SK-N-MC (cell line): ENCODE results near the gene ATG5.

Experiments
- DNase-seq: peaks from one replicate; pipeline ENCODE4 v3.0.0-alpha.2; 2011; ENCODE audit warnings: low read depth, low spot score
- H3K27ac ChIP-seq: fragments of 200-600 bp; sonication (generic); 2 replicates; pipeline ENCODE4 v1.5.1; 2016; ENCODE audit warnings: mixed run types
- H3K36me3 ChIP-seq: fragments of 200-600 bp; sonication (generic); 2 replicates; pipeline ENCODE4 v1.6.1; 2017; ENCODE audit warnings: antibody characterized with exemption, low read length, mixed read lengths; ENCODE audit not compliant: insufficient read depth
- H3K4me3 ChIP-seq: fragments of 200-600 bp; sonication (generic); 2 replicates; pipeline ENCODE4 v1.5.1; 2016
- H3K9ac ChIP-seq: fragments of 200-600 bp; sonication (generic); 2 replicates; pipeline ENCODE4 v1.8.0; 2017; ENCODE audit warnings: mixed run types, mixed read lengths; ENCODE audit not compliant: insufficient read length
- H3K9me3 ChIP-seq: fragments of 200-600 bp; sonication (generic); 2 replicates; pipeline ENCODE4 v1.6.1; 2017; ENCODE audit warnings: low read depth, mild to moderate bottlenecking, antibody characterized with exemption, low read length, moderate library complexity, mixed read lengths
- EZH2 ChIP-seq: fragments of 200-600 bp; sonication (generic); IDR thresholded peaks from one replicate; pipeline ENCODE4 v1.6.1; 2017; ENCODE audit warnings: antibody characterized with exemption
- FOXP2 ChIP-seq: optimal IDR thresholded peaks from 2 replicates; pipeline ENCODE3; 2011; ENCODE audit warnings: mild to moderate bottlenecking, moderate library complexity; ENCODE audit not compliant: insufficient read depth; ENCODE audit errors: extremely low read length, control extremely low read depth
- POLR2AphosphoS5 ChIP-seq: IDR thresholded peaks from 2 replicates; pipeline ENCODE4 v1.6.1; 2012; ENCODE audit warnings: mild to moderate bottlenecking, low read depth, low read length, borderline replicate concordance

ATG5 gene

DNA sequence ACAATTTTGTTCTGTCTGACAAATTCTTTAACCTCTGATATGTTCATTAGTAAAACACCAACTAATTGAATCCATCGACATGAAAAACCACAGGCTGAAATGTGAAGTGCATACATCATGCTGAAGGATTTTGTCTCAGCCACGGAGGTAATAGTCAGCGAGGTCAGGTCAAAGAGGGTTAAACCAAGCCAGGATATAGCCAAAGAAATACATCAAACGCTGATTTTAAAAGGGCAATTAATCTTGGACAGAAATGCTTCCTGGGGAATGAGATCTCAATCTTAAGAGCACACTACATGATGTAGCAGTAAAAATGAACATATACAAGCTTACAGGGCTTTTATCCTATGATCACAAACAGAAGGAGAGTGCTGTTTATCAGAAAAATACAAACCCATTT lies 132.7 kb downstream of the ATG5 start:
- H3K9me3 ChIP-seq, result no peaks in the 10 kb centered on the region
- no peak for TF ChIP-seq EZH2
- DNase-seq, result no peak

DNA sequence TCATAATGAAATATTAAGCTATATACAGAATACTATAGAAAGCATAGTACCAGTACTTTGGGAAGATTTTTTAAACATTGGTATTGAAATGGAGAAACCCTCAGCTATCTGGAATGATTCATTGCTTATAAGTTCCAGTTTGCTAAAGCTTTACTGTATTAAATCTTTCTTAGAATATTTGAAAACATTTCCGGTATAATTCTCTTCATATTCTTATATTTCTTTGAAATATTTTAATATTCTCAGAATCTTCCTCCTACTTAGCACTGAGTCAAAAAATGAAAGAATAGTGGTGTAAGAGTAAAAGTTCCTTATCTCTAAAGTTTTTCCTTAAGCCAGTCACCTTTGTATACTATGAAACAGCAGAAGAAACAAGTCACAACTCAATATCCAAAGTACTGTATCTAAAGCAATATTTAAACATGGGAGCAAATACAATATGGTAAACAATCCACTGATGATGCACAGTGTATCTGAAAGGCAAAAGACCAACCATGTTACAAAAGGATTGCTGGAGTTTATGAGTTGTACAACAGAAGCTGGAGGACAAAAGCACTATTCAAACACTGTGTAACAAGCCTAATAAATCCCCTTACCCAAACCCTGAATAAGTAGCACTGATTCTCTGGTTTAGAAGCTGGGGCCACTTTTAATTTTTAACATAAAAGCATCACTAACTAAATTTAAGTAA lies 137.3 kb downstream of the ATG5 start:
- TF ChIP-seq EZH2, result no peak
- TF ChIP-seq FOXP2, result no peak
- no peak for TF ChIP-seq POLR2AphosphoS5
- Histone ChIP-seq H3K36me3 (peaks cover 9% of the 10 kb centered on the region), H3K27ac (no peak overlapping the region), H3K9ac (no peak overlapping the region), H3K4me3 (no peak overlapping the region), H3K9me3 (no peaks in the 10 kb centered on the region)
- no peak for DNase-seq

More for the DNA sequence above, 132.7 kb downstream of the ATG5 start:
- Histone ChIP-seq H3K4me3 (no peak overlapping the region), H3K9ac (no peak overlapping the region), H3K36me3 (no peaks in the 10 kb centered on the region; the same call in none of the 2 replicates), H3K27ac (no peak overlapping the region)

DNA sequence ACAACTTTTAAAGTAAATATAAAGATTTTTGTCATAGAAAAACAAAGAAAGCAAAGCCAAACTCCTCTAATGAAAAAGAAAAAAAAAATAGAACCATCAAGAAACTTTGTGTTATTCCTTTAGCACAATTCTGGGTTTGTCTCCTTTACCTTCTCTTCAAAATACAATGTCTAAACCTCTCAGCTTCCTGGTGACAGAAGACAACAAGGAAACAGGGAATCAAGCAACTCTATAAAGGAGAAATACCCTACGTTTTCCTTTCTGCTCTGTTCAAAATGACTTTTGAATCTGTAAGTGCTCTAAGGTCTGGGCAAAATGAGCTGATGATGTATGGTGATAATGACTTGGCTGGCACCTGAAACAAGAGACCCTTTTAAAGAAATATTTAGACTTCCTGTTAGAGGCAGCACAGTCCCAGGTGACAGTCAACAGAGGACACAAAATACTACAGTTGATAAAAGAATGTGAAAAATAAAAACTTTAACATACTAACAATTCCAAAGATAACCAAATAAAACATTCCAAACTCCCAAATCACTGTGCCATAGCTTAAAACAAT lies 138.1 kb downstream of the ATG5 start:
- Histone ChIP-seq H3K9ac (no peak overlapping the region), H3K9me3 (no peaks in the 10 kb centered on the region), H3K4me3 (no peak overlapping the region), H3K27ac (no peak overlapping the region), H3K36me3 (peaks cover 9% of the 10 kb centered on the region)
- no peak for DNase-seq
- TF ChIP-seq EZH2 (no peak), FOXP2 (no peak), POLR2AphosphoS5 (no peak)

DNA sequence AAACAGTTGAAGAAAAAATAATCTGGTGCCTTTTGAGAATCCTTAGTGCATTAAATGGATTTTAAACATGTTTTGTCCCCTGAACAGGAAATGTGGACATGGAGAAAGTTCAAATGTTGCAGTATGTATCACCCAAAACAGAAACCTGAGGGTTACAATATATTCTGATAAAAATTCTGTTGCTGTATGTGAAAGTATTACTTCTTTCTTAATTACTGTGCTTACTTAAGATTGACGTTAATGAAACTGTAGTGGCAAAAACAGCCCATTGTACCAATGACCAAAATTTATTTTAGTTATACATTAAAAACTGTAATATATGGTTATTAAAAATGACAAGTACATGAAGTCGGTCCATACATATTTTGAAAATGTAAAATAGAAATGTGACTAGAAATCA lies 138.8 kb downstream of the ATG5 start:
- no peak overlapping the region for H3K9ac ChIP-seq
- H3K9me3 ChIP-seq, result no peaks in the 10 kb centered on the region
- H3K27ac ChIP-seq, result no peak overlapping the region
- H3K36me3 ChIP-seq, result peaks cover 9% of the 10 kb centered on the region
- H3K4me3 ChIP-seq, result no peak overlapping the region
- TF ChIP-seq FOXP2 (no peak), EZH2 (no peak), POLR2AphosphoS5 (no peak)
- no peak for DNase-seq

DNA sequence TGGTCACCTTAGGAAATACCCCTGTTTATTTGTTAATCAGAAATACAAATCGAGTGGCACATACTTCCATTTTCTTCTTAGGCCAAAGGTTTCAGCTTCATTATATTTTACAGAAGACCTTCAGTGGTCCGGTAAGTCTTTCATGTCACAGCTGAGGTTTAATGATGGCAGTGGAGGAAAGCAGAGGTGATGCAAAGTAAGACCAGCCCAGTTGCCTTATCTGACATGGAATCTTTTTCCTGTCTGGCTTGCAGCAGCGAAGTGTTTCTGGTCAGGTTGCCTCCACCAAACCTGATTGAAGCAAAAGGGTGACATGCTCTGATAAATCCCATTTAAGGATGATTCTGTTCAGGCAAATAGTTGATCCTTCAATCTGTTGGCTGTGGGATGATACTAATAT lies 139.4 kb downstream of the ATG5 start:
- DNase-seq, result no peak
- H3K36me3 ChIP-seq, result peaks cover 9% of the 10 kb centered on the region
- H3K4me3 ChIP-seq, result no peak overlapping the region
- H3K27ac ChIP-seq, result no peak overlapping the region
- TF ChIP-seq FOXP2 (no peak), POLR2AphosphoS5 (no peak), EZH2 (no peak)
- no peaks in the 10 kb centered on the region for H3K9me3 ChIP-seq
- no peak overlapping the region for H3K9ac ChIP-seq

DNA sequence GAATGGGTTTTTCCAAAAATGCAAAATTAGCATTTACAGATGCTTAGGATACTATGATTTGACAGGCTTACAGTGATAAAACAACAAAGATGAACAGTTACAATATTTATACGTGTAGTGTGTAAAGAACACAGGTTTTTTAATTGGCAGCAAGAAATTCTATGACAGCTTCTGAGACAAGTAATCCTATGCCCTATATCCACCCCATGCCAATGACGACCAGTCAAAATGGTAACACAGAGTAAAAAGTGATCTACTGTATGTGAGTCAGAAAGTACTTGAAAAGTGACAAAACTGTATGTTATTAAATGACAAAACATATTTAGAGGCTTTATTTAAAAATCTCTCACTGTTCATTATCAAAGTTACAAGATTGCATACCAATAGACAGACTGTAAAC lies 139.9 kb downstream of the ATG5 start:
- no peak overlapping the region for H3K4me3 ChIP-seq
- no peak for DNase-seq
- peaks cover 9% of the 10 kb centered on the region for H3K36me3 ChIP-seq
- no peaks in the 10 kb centered on the region for H3K9me3 ChIP-seq
- H3K9ac ChIP-seq, result no peak overlapping the region
- no peak for TF ChIP-seq POLR2AphosphoS5
- no peak for TF ChIP-seq FOXP2
- no peak for TF ChIP-seq EZH2
- H3K27ac ChIP-seq, result no peak overlapping the region

DNA sequence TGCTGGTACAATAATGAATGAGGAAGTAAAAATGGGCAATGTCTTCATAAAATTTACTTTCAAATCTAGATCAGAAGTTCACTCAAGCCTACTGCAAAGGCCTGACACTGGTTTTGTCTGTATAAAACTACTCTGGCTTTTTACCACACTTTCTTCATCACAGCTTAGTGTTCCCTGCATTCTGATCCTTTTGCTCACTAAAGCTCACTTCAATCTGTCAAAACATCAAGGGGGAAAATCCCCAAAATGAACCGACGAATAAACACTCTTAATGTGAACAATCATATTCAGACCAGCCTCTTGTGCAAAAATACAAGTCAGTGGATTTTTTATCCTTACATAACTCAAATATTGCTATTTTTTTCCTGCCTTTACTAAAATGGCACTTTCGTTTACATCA lies 140.9 kb downstream of the ATG5 start:
- no peak for TF ChIP-seq EZH2
- no peak for TF ChIP-seq POLR2AphosphoS5
- no peak for TF ChIP-seq FOXP2
- Histone ChIP-seq H3K9ac (no peak overlapping the region), H3K27ac (no peak overlapping the region), H3K4me3 (no peak overlapping the region), H3K36me3 (peaks cover 9% of the 10 kb centered on the region), H3K9me3 (no peaks in the 10 kb centered on the region)
- no peak for DNase-seq

DNA sequence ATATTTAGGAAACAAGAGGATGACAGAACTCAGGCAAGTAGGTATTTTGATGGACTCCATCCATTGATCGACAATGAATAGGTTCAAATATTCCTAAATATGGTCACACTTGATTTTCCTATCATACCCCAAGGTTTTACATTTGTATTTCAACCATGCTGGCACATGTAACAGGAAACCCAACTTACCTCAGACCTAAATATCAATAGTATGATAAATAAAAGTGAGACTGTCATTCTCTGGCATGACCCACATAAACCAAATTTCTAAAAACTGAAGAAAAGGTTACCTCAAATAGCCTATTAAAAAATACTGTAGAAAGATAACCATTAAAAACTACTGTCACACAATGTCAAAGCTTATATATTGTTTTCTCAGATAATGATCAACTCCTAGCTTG lies 142.1 kb downstream of the ATG5 start:
- no peak for TF ChIP-seq FOXP2
- TF ChIP-seq EZH2, result no peak
- TF ChIP-seq POLR2AphosphoS5, result no peak
- Histone ChIP-seq H3K9me3 (no peaks in the 10 kb centered on the region), H3K36me3 (peaks cover 9% of the 10 kb centered on the region), H3K4me3 (no peak overlapping the region), H3K9ac (no peak overlapping the region), H3K27ac (no peak overlapping the region)
- DNase-seq, result no peak

DNA sequence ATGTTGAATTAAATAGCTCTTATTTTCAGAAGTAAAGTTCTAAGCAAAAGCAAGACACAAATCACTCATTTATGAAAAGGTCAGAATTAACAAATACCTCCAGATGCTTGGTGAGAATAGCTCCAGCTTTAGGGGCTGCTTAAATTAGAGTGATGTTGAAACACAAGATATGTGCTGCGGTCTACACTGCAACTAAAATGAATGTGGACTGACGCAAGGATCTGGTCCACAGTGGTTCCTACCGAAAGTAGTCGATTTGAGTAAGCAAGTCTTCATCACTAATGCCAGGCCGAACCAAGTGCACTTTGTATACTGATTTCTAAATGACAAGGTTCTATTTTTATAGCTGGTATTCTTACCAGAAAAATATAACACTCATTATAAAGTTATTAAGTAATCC lies 143.1 kb downstream of the ATG5 start:
- no peak overlapping the region for H3K9ac ChIP-seq
- DNase-seq, result no peak
- H3K9me3 ChIP-seq, result no peaks in the 10 kb centered on the region
- H3K27ac ChIP-seq, result no peak overlapping the region
- peaks cover 9% of the 10 kb centered on the region for H3K36me3 ChIP-seq
- no peak for TF ChIP-seq EZH2
- TF ChIP-seq FOXP2, result no peak
- no peak for TF ChIP-seq POLR2AphosphoS5
- no peak overlapping the region for H3K4me3 ChIP-seq
